H1 (cell line): ENCODE measurements around the gene SDF2L1. TPM values are rescaled to one million over a fixed set of nuclear protein-coding genes. Genes with fewer than 3 reads are reported as not detected.

Experiments
- CTCF ChIA-PET: fragments of 300-600 bp; sonication (Branson Sonifier 250); formaldehyde crosslinking; loops from one replicate; lab custom pipeline; 2021; ENCODE audit not compliant: partially characterized antibody; lab: Charles Lee
- POLR2A ChIA-PET: fragments of 300-600 bp; sonication (Branson Sonifier 250); formaldehyde crosslinking; loops from one replicate; lab custom pipeline; 2021; ENCODE audit warnings: inconsistent platforms; ENCODE audit not compliant: partially characterized antibody; lab: Charles Lee
- DNase-seq, 2 experiments: peaks; one replicate each; pipeline versions ENCODE4 v3.0.0 to v3.0.0-alpha.2; 2010 to 2022; ENCODE audit warnings: low spot score in 2 of 2, low read depth in 1 of 2, mixed read lengths in 1 of 2
- FAIRE-seq: peaks from 2 replicates; lab custom pipeline; 2011; peaks lifted over from hg19 to GRCh38; lab: Jason Lieb, UNC
- H2AFZ ChIP-seq: 2 replicates; pipeline ENCODE4 v1.8.1; 2012; ENCODE audit warnings: low read length, inconsistent platforms
- H2AK5ac ChIP-seq: 2 replicates; pipeline ENCODE4 v1.6.1; 2013; ENCODE audit warnings: low read depth, low read length
- H2BK120ac ChIP-seq: replicated peaks from 2 replicates; pipeline ENCODE3; 2013; ENCODE audit warnings: low read depth, low read length, inconsistent platforms
- H2BK12ac ChIP-seq: 2 replicates; pipeline ENCODE4 v1.6.1; 2013; ENCODE audit warnings: low read depth, low read length
- H2BK15ac ChIP-seq: 2 replicates; pipeline ENCODE4 v1.6.1; 2013; ENCODE audit warnings: low read length
- H2BK20ac ChIP-seq: 2 replicates; pipeline ENCODE4 v1.6.1; 2013; ENCODE audit warnings: low read length
- H2BK5ac ChIP-seq: 2 replicates; pipeline ENCODE4 v1.6.1; 2013; ENCODE audit warnings: low read depth, low read length
- H3K14ac ChIP-seq: 2 replicates; pipeline ENCODE4 v1.6.1; 2013; ENCODE audit warnings: inconsistent platforms; ENCODE audit not compliant: insufficient read length
- H3K18ac ChIP-seq: 2 replicates; pipeline ENCODE4 v1.6.1; 2013; ENCODE audit warnings: low read length; ENCODE audit errors: extremely low read depth
- H3K23ac ChIP-seq: 2 replicates; pipeline ENCODE4 v1.6.1; 2013; ENCODE audit warnings: inconsistent platforms; ENCODE audit not compliant: insufficient read length
- H3K23me2 ChIP-seq: 2 replicates; pipeline ENCODE4 v1.6.1; 2013; ENCODE audit warnings: low read depth, low read length
- H3K27ac ChIP-seq: 2 replicates; pipeline ENCODE4 v1.6.1; 2011; ENCODE audit warnings: low read depth, low read length, inconsistent platforms
- H3K27me3 ChIP-seq, 4 experiments: replicated peaks in 1 of 4; 1 replicate in 1 of 4; 2 replicates in 3 of 4; pipeline versions ENCODE4 v1.6.1 to v1.8.1; 2011 to 2013; ENCODE audit warnings: low read length in 3 of 4, mild to moderate bottlenecking in 3 of 4, inconsistent platforms in 2 of 4, mixed read lengths in 2 of 4, moderate library complexity in 1 of 4; ENCODE audit not compliant: control insufficient read depth in 3 of 4, insufficient read depth in 3 of 4; ENCODE audit errors: extremely low read depth in 1 of 4
- H3K36me3 ChIP-seq, 4 experiments: 2 replicates each; pipeline versions ENCODE4 v1.6.1 to v1.8.1; 2011 to 2013; ENCODE audit warnings: mild to moderate bottlenecking in 4 of 4, low read length in 3 of 4, moderate library complexity in 2 of 4, control low read depth in 1 of 4, inconsistent platforms in 1 of 4; ENCODE audit not compliant: insufficient read depth in 4 of 4, control insufficient read depth in 2 of 4
- H3K4ac ChIP-seq: replicated peaks from 2 replicates; pipeline ENCODE3; 2013; ENCODE audit warnings: low read length, low read depth, mixed read lengths, inconsistent platforms; ENCODE audit not compliant: insufficient read length
- H3K4me1 ChIP-seq, 4 experiments: replicated peaks in 1 of 4; 1 replicate in 1 of 4; 2 replicates in 3 of 4; pipeline versions ENCODE4 v1.6.1 to v1.8.1; 2011 to 2013; ENCODE audit warnings: low read length in 3 of 4, inconsistent platforms in 2 of 4, mixed read lengths in 1 of 4; ENCODE audit not compliant: insufficient read depth in 4 of 4, control insufficient read depth in 3 of 4
- H3K4me2 ChIP-seq, 2 experiments: 2 replicates each; pipeline versions ENCODE4 v1.6.1 to v1.8.1; 2011 to 2013; ENCODE audit warnings: low read depth in 2 of 2, low read length in 2 of 2, control low read depth in 1 of 2, inconsistent platforms in 1 of 2, mild to moderate bottlenecking in 1 of 2; ENCODE audit not compliant: insufficient read depth in 1 of 2
- H3K4me3 ChIP-seq, 4 experiments: fragments of 200-600, 300-600 bp in 1 of 4; sonication (generic), shearing (Covaris generic), sonication (Bioruptor Twin) in 1 of 4; 2 replicates each; pipeline versions ENCODE4 v1.5.1 to v1.8.1; 2011 to 2016; ENCODE audit warnings: low read length in 4 of 4, low read depth in 3 of 4, control low read depth in 2 of 4, inconsistent platforms in 2 of 4, mild to moderate bottlenecking in 2 of 4, mixed read lengths in 1 of 4, moderate library complexity in 1 of 4; ENCODE audit not compliant: insufficient read depth in 2 of 4; ENCODE audit errors: extremely low read depth in 1 of 4
- H3K56ac ChIP-seq: replicated peaks from 2 replicates; pipeline ENCODE3; 2013; ENCODE audit warnings: low read depth, mild to moderate bottlenecking, mixed read lengths, low read length, inconsistent platforms; ENCODE audit not compliant: insufficient read length
- H3K79me1 ChIP-seq: 2 replicates; pipeline ENCODE4 v1.6.1; 2013; ENCODE audit warnings: low read depth, low read length, control low read depth
- H3K79me2 ChIP-seq, 2 experiments: 2 replicates each; pipeline versions ENCODE4 v1.6.1 to v1.8.1; 2012 to 2013; ENCODE audit warnings: low read length in 2 of 2, mild to moderate bottlenecking in 2 of 2, inconsistent platforms in 1 of 2; ENCODE audit not compliant: insufficient read depth in 2 of 2, control insufficient read depth in 1 of 2
- H3K9ac ChIP-seq, 4 experiments: replicated peaks in 1 of 4; 1 replicate in 1 of 4; 2 replicates in 3 of 4; pipeline versions ENCODE4 v1.6.1 to v1.8.1; 2011 to 2013; ENCODE audit warnings: low read depth in 3 of 4, low read length in 3 of 4, control low read depth in 2 of 4, mild to moderate bottlenecking in 2 of 4, moderate library complexity in 2 of 4, inconsistent platforms in 1 of 4; ENCODE audit errors: extremely low read depth in 1 of 4
- H3K9me3 ChIP-seq, 2 experiments: 2 replicates each; pipeline versions ENCODE4 v1.6.1 to v1.8.1; 2012 to 2013; ENCODE audit warnings: mild to moderate bottlenecking in 2 of 2, moderate library complexity in 2 of 2, control low read depth in 1 of 2, inconsistent platforms in 1 of 2, low read depth in 1 of 2, low read length in 1 of 2, mixed read lengths in 1 of 2; ENCODE audit not compliant: insufficient read depth in 2 of 2
- H4K20me1 ChIP-seq, 2 experiments: replicated peaks in 1 of 2; 2 replicates each; pipeline versions ENCODE3 to v1.8.1; 2011 to 2013; ENCODE audit warnings: inconsistent platforms in 2 of 2, low read length in 2 of 2, mild to moderate bottlenecking in 1 of 2; ENCODE audit not compliant: insufficient read depth in 2 of 2, control insufficient read depth in 1 of 2
- H4K5ac ChIP-seq: 2 replicates; pipeline ENCODE4 v1.6.1; 2013; ENCODE audit warnings: low read length, low read depth, mixed read lengths, inconsistent platforms; ENCODE audit not compliant: insufficient read length
- H4K8ac ChIP-seq: 2 replicates; pipeline ENCODE4 v1.8.0; 2013; ENCODE audit warnings: mild to moderate bottlenecking, moderate library complexity, low read length, inconsistent platforms; ENCODE audit not compliant: insufficient read depth; ENCODE audit errors: extremely low read depth
- H4K91ac ChIP-seq: replicated peaks from 2 replicates; pipeline ENCODE3; 2013; ENCODE audit warnings: low read length, mixed read lengths, inconsistent platforms; ENCODE audit not compliant: insufficient read length
- BCL11A ChIP-seq, 2 experiments: IDR thresholded peaks; one replicate each; pipeline ENCODE4 v1.6.1; 2011; ENCODE audit warnings: low read depth in 2 of 2, low read length in 2 of 2, mild to moderate bottlenecking in 2 of 2
- HDAC2 ChIP-seq, 2 experiments: fragments of 300-600 bp in 1 of 2; sonication (generic) in 1 of 2; IDR thresholded peaks; 2 replicates each; pipeline ENCODE4 v1.6.1; 2011 to 2012; ENCODE audit warnings: low read depth in 2 of 2, low read length in 2 of 2, mild to moderate bottlenecking in 2 of 2, moderate library complexity in 2 of 2, borderline replicate concordance in 1 of 2, inconsistent platforms in 1 of 2
- JUND ChIP-seq: IDR thresholded peaks from 2 replicates; pipeline ENCODE4 v1.6.1; 2011; ENCODE audit warnings: mild to moderate bottlenecking, improper control_type of control experiment, low read length
- RBBP5 ChIP-seq: IDR thresholded peaks from 2 replicates; pipeline ENCODE4 v1.7.1; 2012; ENCODE audit warnings: low read depth, mild to moderate bottlenecking, inconsistent platforms, low read length, moderate library complexity, borderline replicate concordance
- RXRA ChIP-seq: IDR thresholded peaks from 2 replicates; pipeline ENCODE4 v1.6.1; 2011; ENCODE audit warnings: low read depth, mild to moderate bottlenecking, low read length, moderate library complexity; ENCODE audit not compliant: insufficient read depth
- SAP30 ChIP-seq: fragments of 300-600 bp; sonication (generic); IDR thresholded peaks from 2 replicates; pipeline ENCODE4 v1.7.1; 2012; ENCODE audit warnings: low read length, moderate library complexity, mild to moderate bottlenecking, inconsistent platforms; ENCODE audit not compliant: insufficient read depth, insufficient replicate concordance
- SIN3A ChIP-seq, 2 experiments: IDR thresholded peaks in 1 of 2; conservative IDR thresholded peaks in 1 of 2; 2 replicates each; pipeline ENCODE4 v1.6.1; 2011 to 2012; ENCODE audit warnings: low read length in 2 of 2, improper control_type of control experiment in 1 of 2, low read depth in 1 of 2, mild to moderate bottlenecking in 1 of 2
- SP2 ChIP-seq: IDR thresholded peaks from 2 replicates; pipeline ENCODE4 v1.6.1; 2012; ENCODE audit warnings: mild to moderate bottlenecking, low read length, inconsistent platforms
- ZNF274 ChIP-seq: IDR thresholded peaks from 2 replicates; pipeline ENCODE4 v1.7.0; 2012; ENCODE audit warnings: low read length, borderline replicate concordance; ENCODE audit errors: extremely low read depth
- WGBS, 2 experiments: shearing (Covaris generic) in 1 of 2; methylation state at CpG; one replicate each; pipeline versions ENCODE4 v1.1.6 to v1.1.7; 2013 to 2015; ENCODE audit warnings: low lambda C conversion rate in 2 of 2, mixed read lengths in 2 of 2, inconsistent platforms in 1 of 2, low coverage in 1 of 2, missing lambda C conversion rate in 1 of 2; ENCODE audit not compliant: insufficient replicate concordance in 2 of 2, insufficient coverage in 1 of 2, insufficient read length in 1 of 2; ENCODE audit errors: extremely low coverage in 1 of 2, missing lambda C conversion rate in 1 of 2; 5-methylcytosine and 5-hydroxymethylcytosine counted together
- polyA plus RNA-seq, 7 experiments: library from polyadenylated mRNA; depleted of rRNA in 3 of 7; stranded (reverse) in 5 of 7; unstranded in 2 of 7; fragments of >200 nt in 5 of 7; fragments of 200-250 nt in 2 of 7; gene quantifications; 1 replicate in 5 of 7; 2 replicates in 1 of 7; 4 replicates in 1 of 7; pipeline versions ENCODE4 v1.2.1 to v1.2.3, GENCODE V29; 2011 to 2013; ENCODE audit warnings: missing spikeins in 2 of 7, mixed read lengths in 2 of 7
- total RNA-seq: library from RNA; stranded (reverse); fragmentation: NEBNext Ultra II Directional; extraction: Animal tissue kit (Norgen Biotek cat#: 25700); gene quantifications from 2 replicates; pipeline ENCODE4 v1.2.1, GENCODE V29; 2021
- TF ChIP-seq, protein P1 (sequence below): IDR thresholded peaks from 2 replicates; pipeline ENCODE4 v1.6.1; 2012; ENCODE audit warnings: inconsistent platforms

The SDF2L1 gene
- total and polyA plus RNA-seq, 2 of the 8 experiments (the other 6 are each of a cell fraction or from before 2014, with no cell fraction given): 51.1 to 59.6 TPM

DNA sequence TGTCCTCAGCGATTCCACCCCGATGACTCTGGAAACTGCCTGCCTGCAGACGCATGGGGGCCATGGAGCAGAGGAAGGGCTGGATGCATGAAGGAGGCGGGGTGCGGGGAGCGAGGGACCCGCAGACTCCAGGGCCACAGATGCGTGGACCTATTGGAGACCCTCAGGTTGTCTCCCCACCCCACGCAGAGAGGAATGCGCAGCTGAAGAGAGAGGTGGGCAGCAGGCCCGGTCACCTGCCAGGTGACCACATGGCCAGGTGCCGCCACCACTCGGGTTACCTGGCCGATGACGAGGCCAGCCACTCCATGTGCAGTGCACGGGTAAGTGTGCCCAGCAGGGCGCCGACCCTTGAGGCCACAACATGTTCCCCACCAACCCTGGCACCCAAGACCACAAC, 9.2 kb upstream of the SDF2L1 start:
- CTCF ChIA-PET: interaction anchor here (22.2 to 24.1 kb wide), 2 partner anchors 6 to 10 kb away, joined by 499 read pairs; partner anchors contain the start of genes CCDC116, SDF2L1 and YDJC
- no peaks in the 10 kb centered on the region; the same call in 1 of the 2 replicates for H3K23me2 ChIP-seq
- no peak for TF ChIP-seq HDAC2 (IDR thresholded peaks at IDR 0.05; ENCODE audit: borderline replicate concordance in 1 of 2, low read depth in 2 of 2, low read length in 2 of 2)
- TF ChIP-seq SIN3A (conservative IDR thresholded peaks at IDR 0.05 in 1 of 2, IDR thresholded peaks at IDR 0.05 in 1 of 2; ENCODE audit: low read depth in 1 of 2, low read length in 2 of 2): no peak
- no peak for TF ChIP-seq BCL11A (IDR thresholded peaks at IDR 0.05; ENCODE audit: low read depth in 2 of 2, low read length in 2 of 2)
- TF ChIP-seq RXRA: no peak
- TF ChIP-seq JUND: no peak
- TF ChIP-seq RBBP5: no peak
- no peak for TF ChIP-seq SAP30
- TF ChIP-seq SP2: no peak
- TF ChIP-seq, protein P1, sequence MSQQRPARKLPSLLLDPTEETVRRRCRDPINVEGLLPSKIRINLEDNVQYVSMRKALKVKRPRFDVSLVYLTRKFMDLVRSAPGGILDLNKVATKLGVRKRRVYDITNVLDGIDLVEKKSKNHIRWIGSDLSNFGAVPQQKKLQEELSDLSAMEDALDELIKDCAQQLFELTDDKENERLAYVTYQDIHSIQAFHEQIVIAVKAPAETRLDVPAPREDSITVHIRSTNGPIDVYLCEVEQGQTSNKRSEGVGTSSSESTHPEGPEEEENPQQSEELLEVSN: no peak
- no peak for TF ChIP-seq ZNF274

More for the DNA sequence above, 9.2 kb upstream of the SDF2L1 start:
- no peak overlapping the region for H2BK120ac ChIP-seq
- DNase-seq (no peak), FAIRE-seq (no peak)
- H3K56ac ChIP-seq: no peak overlapping the region
- no peaks in the 10 kb centered on the region for H3K79me1 ChIP-seq
- H3K23ac ChIP-seq: no peak overlapping the region
- H2AK5ac ChIP-seq: no peak overlapping the region
- no peak overlapping the region for H2BK5ac ChIP-seq
- H3K27ac ChIP-seq: no peak overlapping the region
- H4K91ac ChIP-seq: no peak overlapping the region
- no peak overlapping the region for H3K18ac ChIP-seq
- H3K9me3 ChIP-seq: no peaks in the 10 kb centered on the region; a peak in 1 of 4 replicates
- no peak overlapping the region for H3K14ac ChIP-seq
- no peak overlapping the region for H2BK20ac ChIP-seq
- H4K5ac ChIP-seq: no peak overlapping the region
- H2BK15ac ChIP-seq: no peak overlapping the region
- WGBS, 2 experiments: 99% methylated on average over 18 of the region's 18 CpGs; no CpG with 5 or more reads in 1 of the 2 experiments
- H3K27me3 ChIP-seq: no peaks in the 10 kb centered on the region; a peak in 2 of 7 replicates
- H3K4me3 ChIP-seq: no peak overlapping the region
- no peak overlapping the region for H2BK12ac ChIP-seq
- no peak overlapping the region for H3K9ac ChIP-seq
- no peak overlapping the region for H3K4ac ChIP-seq
- no peak overlapping the region for H4K8ac ChIP-seq
- peaks cover 0 to 3% (median 2%) of the 10 kb centered on the region in 4 experiments; a peak in 2 of 7 replicates for H3K4me1 ChIP-seq
- H4K20me1 ChIP-seq: peaks cover 2 to 8% of the 10 kb centered on the region in 2 experiments
- POLR2A ChIA-PET: interaction anchor here (10.2 kb wide), 1 partner anchor 10 kb away, joined by 74 read pairs; the partner anchor contains the start of gene SDF2L1
- peaks cover 0 to 6% of the 10 kb centered on the region in 2 experiments; a peak in 1 of 4 replicates for H3K79me2 ChIP-seq
- peaks cover 0 to 6% (median 2%) of the 10 kb centered on the region in 4 experiments; a peak in 2 of 8 replicates for H3K36me3 ChIP-seq
- no peak overlapping the region for H3K4me2 ChIP-seq
- H2AFZ ChIP-seq: no peak overlapping the region
